Measurements from ENCODE around the gene SNX10.
A peak's percentile ranks its signal among the peaks of the same experiment; 100 is the strongest.

The SNX10 gene

DNA sequence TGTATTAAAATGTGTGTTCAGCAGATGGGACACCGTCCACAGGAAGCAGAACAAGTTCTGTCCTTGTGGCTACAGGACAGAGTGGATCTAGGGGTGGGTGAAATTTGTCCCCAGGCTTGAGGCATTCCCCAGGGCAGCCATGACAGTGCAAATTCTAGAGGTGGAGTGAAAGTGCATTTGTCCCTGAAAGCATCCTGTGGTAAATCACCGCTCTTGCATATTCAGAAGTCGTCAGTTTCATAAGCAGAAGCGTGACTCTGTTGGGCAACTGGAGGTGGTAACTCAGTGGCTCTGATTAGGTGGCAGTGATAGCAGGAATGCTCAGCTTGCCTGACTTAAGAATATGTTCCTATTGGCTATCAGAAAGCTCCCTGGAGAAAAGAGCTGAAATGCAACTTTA is 96.6 kb downstream of the SNX10 start:
- WGBS (ENCODE audit: insufficient coverage): 47% methylated on average over 4 of the region's 4 CpGs
- no peaks in the 10 kb centered on the region for H3K9me3 ChIP-seq (ENCODE audit: control extremely low read depth in 1 of 5, control insufficient read depth in 4 of 5, insufficient read depth in 2 of 5, low read depth in 1 of 5, low read length in 4 of 5)
- no peak overlapping the region for H3K27ac ChIP-seq (ENCODE audit: insufficient read depth in 1 of 2, low read depth in 1 of 2, low read length in 2 of 2, poor library complexity in 1 of 2, severe bottlenecking in 2 of 2)
- no peaks in the 10 kb centered on the region for H3K27me3 ChIP-seq (replicated peaks in 2 of 5; ENCODE audit: control insufficient read depth in 4 of 5, insufficient read depth in 5 of 5, low read length in 4 of 5)
- peak in 2 of 3 donors; percentile 47 to 61 for DNase-seq
- ChIA-PET CTCF (interaction anchor here (0.7 to 1.6 kb wide), 4 partner anchors 10 to 279 kb away, joined by 3 to 10 read pairs (median 4); no protein-coding TSS in a partner anchor), POLR2A (interaction anchor here (1.6 kb wide), 1 partner anchor 10 kb away, joined by 7 read pairs; no protein-coding TSS in a partner anchor)
- no peak overlapping the region for H3K4me3 ChIP-seq (ENCODE audit: control insufficient read depth in 1 of 7, extremely low read depth in 1 of 7, insufficient read depth in 4 of 7, low read depth in 2 of 7, low read length in 6 of 7)
- H3K36me3 ChIP-seq (ENCODE audit: control insufficient read depth in 4 of 4, insufficient read depth in 4 of 4, low read length in 3 of 4): no peaks in the 10 kb centered on the region
- H3K4me1 ChIP-seq (ENCODE audit: control extremely low read depth in 1 of 4, control insufficient read depth in 4 of 4, insufficient read depth in 4 of 4, low read length in 3 of 4): peaks cover 0 to 2% (median 0%) of the 10 kb centered on the region in 4 experiments

DNA sequence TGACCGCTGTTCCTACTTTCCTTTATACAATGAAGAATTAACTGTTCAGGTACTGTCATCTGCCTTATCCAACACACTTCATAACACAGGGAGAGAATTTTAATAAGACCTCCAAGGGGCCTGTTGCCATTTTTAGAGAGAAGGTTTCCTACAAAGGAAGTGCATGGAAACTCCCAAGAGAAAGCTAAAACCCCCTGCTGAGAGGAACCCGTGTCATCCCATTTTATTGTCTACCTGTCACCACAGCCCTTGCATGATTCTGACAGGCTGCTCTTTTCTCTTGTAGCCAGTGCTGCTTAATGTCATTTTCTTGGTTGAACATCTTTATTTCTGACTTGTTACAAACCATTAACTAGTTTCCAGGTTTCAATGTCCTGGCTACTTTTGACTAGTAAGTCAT is 98.4 kb downstream of the SNX10 start:
- H3K27me3 ChIP-seq (replicated peaks in 2 of 5; ENCODE audit: control insufficient read depth in 4 of 5, insufficient read depth in 5 of 5, low read length in 4 of 5): no peaks in the 10 kb centered on the region
- H3K36me3 ChIP-seq (ENCODE audit: control insufficient read depth in 4 of 4, insufficient read depth in 4 of 4, low read length in 3 of 4): no peaks in the 10 kb centered on the region
- CTCF ChIA-PET: interaction anchor here (0.8 to 1.6 kb wide), 4 partner anchors 8 to 157 kb away, joined by 3 to 10 read pairs (median 4); no protein-coding TSS in a partner anchor
- H3K27ac ChIP-seq (ENCODE audit: insufficient read depth in 1 of 2, low read depth in 1 of 2, low read length in 2 of 2, poor library complexity in 1 of 2, severe bottlenecking in 2 of 2): no peak overlapping the region
- no peak overlapping the region for H3K4me3 ChIP-seq (ENCODE audit: control insufficient read depth in 1 of 7, extremely low read depth in 1 of 7, insufficient read depth in 4 of 7, low read depth in 2 of 7, low read length in 6 of 7)
- POLR2A ChIA-PET: interaction anchor here (0.8 kb wide), 1 partner anchor 102 kb away, joined by 3 read pairs; no protein-coding TSS in a partner anchor
- peaks cover 0 to 2% (median 0%) of the 10 kb centered on the region in 4 experiments for H3K4me1 ChIP-seq (ENCODE audit: control extremely low read depth in 1 of 4, control insufficient read depth in 4 of 4, insufficient read depth in 4 of 4, low read length in 3 of 4)
- no peak for DNase-seq
- H3K9me3 ChIP-seq (ENCODE audit: control extremely low read depth in 1 of 5, control insufficient read depth in 4 of 5, insufficient read depth in 2 of 5, low read depth in 1 of 5, low read length in 4 of 5): no peaks in the 10 kb centered on the region
- 83% methylated on average over 2 of the region's 2 CpGs for WGBS (ENCODE audit: insufficient coverage)

DNA sequence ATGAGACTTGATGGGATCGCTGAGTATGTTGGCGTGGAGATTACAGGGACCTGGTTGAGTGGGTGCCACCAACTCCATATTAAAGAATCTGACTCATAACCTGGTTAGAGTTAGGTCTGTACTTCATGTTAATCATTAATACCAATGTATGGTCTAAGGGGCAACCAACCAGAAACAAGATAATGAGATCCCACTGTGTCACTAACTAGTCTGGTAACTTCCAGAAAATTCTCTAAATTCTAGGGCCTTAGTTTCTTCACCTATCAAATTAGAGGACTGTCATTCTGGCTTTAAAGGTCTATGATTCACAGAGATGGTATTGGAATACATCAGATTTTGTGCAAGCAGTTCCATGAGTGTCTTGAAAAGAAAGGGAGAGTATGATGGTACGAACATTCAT is 102.2 kb downstream of the SNX10 start:
- no peak for DNase-seq
- H3K27me3 ChIP-seq (replicated peaks in 2 of 5; ENCODE audit: control insufficient read depth in 4 of 5, insufficient read depth in 5 of 5, low read length in 4 of 5): no peaks in the 10 kb centered on the region
- peaks cover 0 to 17% (median 7%) of the 10 kb centered on the region in 4 experiments for H3K4me1 ChIP-seq (ENCODE audit: control extremely low read depth in 1 of 4, control insufficient read depth in 4 of 4, insufficient read depth in 4 of 4, low read length in 3 of 4)
- WGBS (ENCODE audit: insufficient coverage): 100% methylated on average over 1 of the region's 3 CpGs
- ChIA-PET CTCF (no interaction called here), POLR2A (no interaction called here)
- H3K36me3 ChIP-seq (ENCODE audit: control insufficient read depth in 4 of 4, insufficient read depth in 4 of 4, low read length in 3 of 4): no peaks in the 10 kb centered on the region
- no peak overlapping the region for H3K27ac ChIP-seq (ENCODE audit: insufficient read depth in 1 of 2, low read depth in 1 of 2, low read length in 2 of 2, poor library complexity in 1 of 2, severe bottlenecking in 2 of 2)
- H3K4me3 ChIP-seq (ENCODE audit: control insufficient read depth in 1 of 7, extremely low read depth in 1 of 7, insufficient read depth in 4 of 7, low read depth in 2 of 7, low read length in 6 of 7): no peak overlapping the region
- no peaks in the 10 kb centered on the region for H3K9me3 ChIP-seq (ENCODE audit: control extremely low read depth in 1 of 5, control insufficient read depth in 4 of 5, insufficient read depth in 2 of 5, low read depth in 1 of 5, low read length in 4 of 5)

DNA sequence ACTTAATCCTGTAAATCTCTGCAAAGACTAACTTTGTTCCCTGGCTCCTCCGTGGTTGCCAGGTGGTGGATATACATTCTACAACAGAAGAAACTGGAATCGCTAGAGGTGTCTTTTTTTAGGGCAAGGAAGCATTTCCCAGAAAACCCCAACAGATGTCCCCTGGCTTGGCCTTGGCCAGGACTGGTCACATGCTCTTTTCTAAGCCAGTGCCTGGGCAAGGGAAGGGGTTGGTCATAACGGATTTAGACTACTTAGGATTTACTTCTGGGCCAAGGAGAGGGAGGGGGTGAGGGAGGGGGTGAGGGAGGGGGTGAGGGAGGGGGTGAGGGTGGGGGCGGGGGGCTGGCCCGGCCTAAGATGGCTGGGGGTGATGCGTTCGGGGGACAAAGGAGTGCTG is 105.7 kb downstream of the SNX10 start:
- no peaks in the 10 kb centered on the region for H3K36me3 ChIP-seq (ENCODE audit: control insufficient read depth in 4 of 4, insufficient read depth in 4 of 4, low read length in 3 of 4)
- 80% methylated on average over 3 of the region's 7 CpGs for WGBS (ENCODE audit: insufficient coverage)
- H3K27me3 ChIP-seq (replicated peaks in 2 of 5; ENCODE audit: control insufficient read depth in 4 of 5, insufficient read depth in 5 of 5, low read length in 4 of 5): no peaks in the 10 kb centered on the region
- CTCF ChIA-PET: interaction anchor here (1.0 to 2.7 kb wide), 8 partner anchors 8 to 269 kb away, joined by 3 to 10 read pairs (median 6); no protein-coding TSS in a partner anchor
- no peaks in the 10 kb centered on the region for H3K9me3 ChIP-seq (ENCODE audit: control extremely low read depth in 1 of 5, control insufficient read depth in 4 of 5, insufficient read depth in 2 of 5, low read depth in 1 of 5, low read length in 4 of 5)
- peaks cover 5 to 40% (median 29%) of the 10 kb centered on the region in 4 experiments for H3K4me1 ChIP-seq (ENCODE audit: control extremely low read depth in 1 of 4, control insufficient read depth in 4 of 4, insufficient read depth in 4 of 4, low read length in 3 of 4)
- no peak overlapping the region for H3K27ac ChIP-seq (ENCODE audit: insufficient read depth in 1 of 2, low read depth in 1 of 2, low read length in 2 of 2, poor library complexity in 1 of 2, severe bottlenecking in 2 of 2)
- H3K4me3 ChIP-seq (ENCODE audit: control insufficient read depth in 1 of 7, extremely low read depth in 1 of 7, insufficient read depth in 4 of 7, low read depth in 2 of 7, low read length in 6 of 7): peak overlapping the region in 1 of 7 experiments; percentile 83
- POLR2A ChIA-PET: interaction anchor here (0.6 to 1.3 kb wide), 2 partner anchors 9 to 187 kb away, joined by 5 to 7 read pairs; no protein-coding TSS in a partner anchor
- DNase-seq: no peak

DNA sequence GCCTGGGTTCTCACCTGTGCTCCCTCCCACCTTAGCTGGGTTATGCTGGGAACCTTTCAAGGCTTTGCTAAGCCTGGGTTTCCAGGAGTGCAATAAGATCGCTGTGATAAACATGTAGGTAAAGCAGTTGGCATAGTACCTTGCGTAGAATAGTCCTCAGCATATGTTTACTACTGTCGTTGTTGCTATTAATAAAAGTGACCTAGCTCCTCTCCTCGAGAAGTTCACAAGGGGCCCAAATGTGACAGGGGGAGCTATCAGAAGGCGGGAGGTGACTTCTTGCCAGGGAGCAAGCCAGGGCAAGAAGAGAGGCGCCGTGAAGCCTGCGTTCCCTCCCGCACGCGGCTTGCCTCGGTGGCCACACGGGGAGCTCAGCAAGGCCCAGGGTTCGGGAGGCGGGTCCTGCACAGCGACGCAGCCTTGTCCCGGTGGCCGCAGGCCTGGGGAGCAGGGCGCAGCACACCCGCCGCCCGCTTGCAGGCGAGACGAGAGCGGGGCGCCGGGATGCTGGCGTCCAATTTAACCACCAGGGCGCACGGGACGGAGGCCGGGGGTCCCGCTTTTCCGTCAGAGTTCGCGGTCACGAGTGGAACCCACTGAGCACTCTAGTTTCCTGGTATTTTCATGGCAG is 106.2 kb downstream of the SNX10 start:
- Histone ChIP-seq H3K4me3 (ENCODE audit: control insufficient read depth in 1 of 7, extremely low read depth in 1 of 7, insufficient read depth in 4 of 7, low read depth in 2 of 7, low read length in 6 of 7) (peak overlapping the region; percentile 46 to 83 (median 76)), H3K27me3 (replicated peaks in 2 of 5; ENCODE audit: control insufficient read depth in 4 of 5, insufficient read depth in 5 of 5, low read length in 4 of 5) (no peaks in the 10 kb centered on the region), H3K27ac (ENCODE audit: insufficient read depth in 1 of 2, low read depth in 1 of 2, low read length in 2 of 2, poor library complexity in 1 of 2, severe bottlenecking in 2 of 2) (peak overlapping the region in 1 of 2 experiments; percentile 85), H3K9me3 (ENCODE audit: control extremely low read depth in 1 of 5, control insufficient read depth in 4 of 5, insufficient read depth in 2 of 5, low read depth in 1 of 5, low read length in 4 of 5) (no peaks in the 10 kb centered on the region), H3K36me3 (ENCODE audit: control insufficient read depth in 4 of 4, insufficient read depth in 4 of 4, low read length in 3 of 4) (no peaks in the 10 kb centered on the region), H3K4me1 (ENCODE audit: control extremely low read depth in 1 of 4, control insufficient read depth in 4 of 4, insufficient read depth in 4 of 4, low read length in 3 of 4) (peaks cover 5 to 40% (median 29%) of the 10 kb centered on the region in 4 experiments)
- ChIA-PET CTCF (interaction anchor here (1.1 to 2.7 kb wide), 7 partner anchors 9 to 268 kb away, joined by 4 to 10 read pairs (median 7); no protein-coding TSS in a partner anchor), POLR2A (interaction anchor here (0.6 to 1.3 kb wide), 2 partner anchors 9 to 186 kb away, joined by 5 to 7 read pairs; no protein-coding TSS in a partner anchor)
- peak in 1 of 3 donors; percentile 69 for DNase-seq
- 2% methylated on average over 37 of the region's 38 CpGs for WGBS (ENCODE audit: insufficient coverage)

DNA sequence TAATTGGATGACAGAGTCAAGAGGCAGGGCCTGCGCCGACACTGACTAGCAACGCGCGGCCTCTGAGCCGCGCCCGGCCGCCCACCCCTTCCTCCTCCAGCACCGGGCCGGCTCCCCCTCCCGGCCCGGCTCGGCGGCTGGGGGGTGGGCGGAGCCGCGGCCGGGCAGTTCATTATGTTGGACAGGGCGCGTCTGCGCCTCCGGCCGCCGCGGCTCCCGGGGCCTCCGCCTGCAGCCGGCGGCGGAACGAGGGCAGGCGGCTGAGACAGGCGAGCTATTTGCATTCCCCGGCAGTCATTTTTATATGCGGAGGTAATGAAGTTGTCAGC is 106.7 kb downstream of the SNX10 start:
- peak overlapping the region; percentile 46 to 83 (median 76) for H3K4me3 ChIP-seq (ENCODE audit: control insufficient read depth in 1 of 7, extremely low read depth in 1 of 7, insufficient read depth in 4 of 7, low read depth in 2 of 7, low read length in 6 of 7)
- ChIA-PET CTCF (interaction anchor here (0.8 to 2.7 kb wide), 9 partner anchors 9 to 268 kb away, joined by 3 to 10 read pairs (median 5); no protein-coding TSS in a partner anchor), POLR2A (interaction anchor here (1.3 kb wide), 1 partner anchor 10 kb away, joined by 7 read pairs; no protein-coding TSS in a partner anchor)
- H3K9me3 ChIP-seq (ENCODE audit: control extremely low read depth in 1 of 5, control insufficient read depth in 4 of 5, insufficient read depth in 2 of 5, low read depth in 1 of 5, low read length in 4 of 5): no peaks in the 10 kb centered on the region
- H3K4me1 ChIP-seq (ENCODE audit: control extremely low read depth in 1 of 4, control insufficient read depth in 4 of 4, insufficient read depth in 4 of 4, low read length in 3 of 4): peaks cover 5 to 40% (median 29%) of the 10 kb centered on the region in 4 experiments
- no peaks in the 10 kb centered on the region for H3K27me3 ChIP-seq (replicated peaks in 2 of 5; ENCODE audit: control insufficient read depth in 4 of 5, insufficient read depth in 5 of 5, low read length in 4 of 5)
- no peaks in the 10 kb centered on the region for H3K36me3 ChIP-seq (ENCODE audit: control insufficient read depth in 4 of 4, insufficient read depth in 4 of 4, low read length in 3 of 4)
- peak overlapping the region; percentile 66 to 85 for H3K27ac ChIP-seq (ENCODE audit: insufficient read depth in 1 of 2, low read depth in 1 of 2, low read length in 2 of 2, poor library complexity in 1 of 2, severe bottlenecking in 2 of 2)
- peak in 2 of 3 donors; percentile 88 to 92 for DNase-seq
- 0% methylated on average over 24 of the region's 36 CpGs for WGBS (ENCODE audit: insufficient coverage)
